Motor neuron (in vitro differentiated cells): Measurements from ENCODE around the gene MSRB1. TPM values are rescaled to one million over a fixed set of nuclear protein-coding genes. Genes with fewer than 3 reads are reported as not detected.
"Not testable (repeated sequence)": the region's sequence is repeated elsewhere in the genome, so short reads cannot be mapped to it uniquely, and the experiment has no call there.

Source experiments
- ATAC-seq, 8 experiments: fragments of 200-7000 bp; cut with Tn5 transposase; replicated peaks in 6 of 8; 2 replicates each; pipeline ENCODE4 v1.8.0; 2021; ENCODE audit warnings: mild to moderate bottlenecking in 8 of 8, moderate library complexity in 8 of 8
- H3K27ac ChIP-seq, 2 donors: fragments of 250-450 bp; sonication (Bioruptor Pico); 2 replicates each; pipeline ENCODE4 v1.9.0; 2021; ENCODE audit warnings: antibody characterized with exemption in 2 of 2, mild to moderate bottlenecking in 2 of 2, moderate library complexity in 1 of 2
- H3K4me1 ChIP-seq, 2 donors: fragments of 250-450 bp; sonication (Bioruptor Pico); replicated peaks in 1 of 2; 2 replicates each; pipeline ENCODE4 v1.6.1; 2021; ENCODE audit warnings: antibody characterized with exemption in 2 of 2, mild to moderate bottlenecking in 2 of 2, moderate library complexity in 1 of 2
- H3K4me3 ChIP-seq, 5 donors: fragments of 250-450 bp; sonication (Bioruptor Pico); 2 replicates each; pipeline ENCODE4 v1.9.0; 2021; ENCODE audit warnings: antibody characterized with exemption in 5 of 5, mild to moderate bottlenecking in 5 of 5, moderate library complexity in 4 of 5
- whole genome bisulfite sequencing, 10 experiments: fragments of 450-650 bp; shearing (Covaris generic); methylation state at CpG; one replicate each; pipeline ENCODE4 v1.0.0; 2022; 5-methylcytosine and 5-hydroxymethylcytosine counted together
- in situ Hi-C, 9 experiments: fragments of 400-800 bp; cut with MboI; loops; one replicate each; pipeline ENCODE4 v1.15.0; 2021; ENCODE audit warnings: low sequenced_read_pairs in 9 of 9, low pct_unique_long_range_greater_than_20kb in 2 of 9; ENCODE audit not compliant: unreplicated experiment in 9 of 9
- total RNA-seq, 8 experiments: library from RNA; unstranded; fragments of 300-600 nt; gene quantifications; 2 replicates each; pipeline versions ENCODE4 v1.2.3 to v1.2.4, GENCODE V29; 2022

The MSRB1 gene
- total RNA-seq, 8 experiments from 2014 or later, result 2.8 to 18.1 (median 6.3) TPM

GRCh38 chr16:1899641-1900451 is 43.2 kb downstream of the MSRB1 start:
- ATAC-seq, result no peak
- in situ Hi-C loops, result no loop called here
- Histone ChIP-seq H3K4me1 (no peaks in the 10 kb centered on the region), H3K27ac (no peak overlapping the region), H3K4me3 (no peak overlapping the region)
- 74 to 100% (median 83%) methylated on average over 1 to 11 of the region's 16 CpGs; no CpG with 5 or more reads in 1 of the 10 experiments for WGBS, 10 experiments

GRCh38 chr16:1897692-1898091 is 45.3 kb downstream of the MSRB1 start:
- H3K4me3 ChIP-seq, in situ Hi-C loops, H3K4me1 ChIP-seq, H3K27ac ChIP-seq, ATAC-seq: not testable (repeated sequence)
- WGBS, 10 experiments, result 43 to 100% (median 73%) methylated on average over 1 to 2 of the region's 2 CpGs; no CpG with 5 or more reads in 4 of the 10 experiments

- 0 to 90% (median 41%) methylated on average over 1 to 21 of the region's 27 CpGs; no CpG with 5 or more reads in 4 of the 10 experiments for whole genome bisulfite sequencing, 10 experiments
- in situ Hi-C loops, result no loop called here
- H3K4me3 ChIP-seq, result no peak overlapping the region
- ATAC-seq, result no peak
- no peaks in the 10 kb centered on the region for H3K4me1 ChIP-seq
- no peak overlapping the region for H3K27ac ChIP-seq
Measured at GRCh38 chr16:1895949-1896675, 46.9 kb downstream of the MSRB1 start.

GRCh38 chr16:1895068-1895467 is 47.9 kb downstream of the MSRB1 start:
- no peak overlapping the region for H3K27ac ChIP-seq
- ATAC-seq, result no peak
- no peak overlapping the region for H3K4me3 ChIP-seq
- in situ Hi-C loops, result no loop called here
- H3K4me1 ChIP-seq, result no peaks in the 10 kb centered on the region
- 69 to 83% (median 80%) methylated on average over 2 to 3 of the region's 5 CpGs; no CpG with 5 or more reads in 7 of the 10 experiments for WGBS, 10 experiments

- Histone ChIP-seq H3K4me1 (no peaks in the 10 kb centered on the region), H3K4me3 (no peak overlapping the region), H3K27ac (no peak overlapping the region)
- in situ Hi-C loops, result no loop called here
- no peak for ATAC-seq
- 0 to 80% (median 25%) methylated on average over 1 to 4 of the region's 4 CpGs; no CpG with 5 or more reads in 2 of the 10 experiments for WGBS, 10 experiments
Measured at GRCh38 chr16:1890708-1891050, 52.3 kb downstream of the MSRB1 start.

- no peak overlapping the region for H3K27ac ChIP-seq
- H3K4me1 ChIP-seq, result no peaks in the 10 kb centered on the region
- ATAC-seq, result no peak
- H3K4me3 ChIP-seq, result no peak overlapping the region
- in situ Hi-C loops, result no loop called here
- 0 to 88% (median 56%) methylated on average over 1 to 15 of the region's 16 CpGs for WGBS, 10 experiments
Measured at GRCh38 chr16:1890024-1890707, 52.8 kb downstream of the MSRB1 start.

Other genes with a start within 250 kb of the MSRB1 start
- 10 to 100 TPM; 22.1 to 99.5 (median 55.4) TPM for gene MAPK8IP3, start 237.0 kb downstream of the MSRB1 start, total RNA-seq
- gene NME3, start 171.7 kb downstream of the MSRB1 start, total RNA-seq, result 10 to 100 TPM; 41.7 to 59.9 (median 43.5) TPM
- 10 to 100 TPM in 2 of 8 experiments, 1 to 10 TPM in 6; 4.6 to 21.1 (median 6.4) TPM for gene EME2, start 170.4 kb downstream of the MSRB1 start, total RNA-seq
- gene MRPS34, start 170.1 kb downstream of the MSRB1 start, total RNA-seq, result 100 to 1,000 TPM in 3 of 8 experiments, 10 to 100 TPM in 5; 68.4 to 150 (median 87.1) TPM
- 10 to 100 TPM; 15.0 to 73.8 (median 36.0) TPM for gene SPSB3, start 160.6 kb downstream of the MSRB1 start, total RNA-seq
- gene NUBP2, start 160.2 kb downstream of the MSRB1 start, total RNA-seq, result 10 to 100 TPM; 53.7 to 89.6 (median 67.6) TPM
- gene IGFALS, start 149.5 kb downstream of the MSRB1 start, total RNA-seq, result 1 to 10 TPM in 2 of 8 experiments, under 1 TPM in 6; 0.25 to 1.1 (median 0.68) TPM
- 10 to 100 TPM; 27.8 to 67.6 (median 38.9) TPM for gene HAGH, start 116.4 kb downstream of the MSRB1 start, total RNA-seq
- 10 to 100 TPM; 25.1 to 62.0 (median 30.8) TPM for gene FAHD1, start 116.0 kb downstream of the MSRB1 start, total RNA-seq
- 1 to 10 TPM in 3 of 8 experiments, under 1 TPM in 4, not detected in 1; 0.05 to 2.8 (median 0.78) TPM for gene MEIOB, start 71.0 kb downstream of the MSRB1 start, total RNA-seq
- gene HS3ST6, start 24.8 kb downstream of the MSRB1 start, total RNA-seq, result 1 to 10 TPM in 1 of 8 experiments, under 1 TPM in 1, not detected in 6; 0.25 to 1.1 TPM
- 1 to 10 TPM in 1 of 8 experiments, under 1 TPM in 6, not detected in 1; 0.08 to 1.4 (median 0.22) TPM for gene RPL3L, start 11.5 kb upstream of the MSRB1 start, total RNA-seq
- gene NDUFB10, start 16.3 kb upstream of the MSRB1 start, total RNA-seq, result 100 to 1,000 TPM; 153 to 255 (median 183) TPM
- 1,000 to 10,000 TPM; 1,718 to 3,761 (median 2,257) TPM for gene RPS2, start 21.6 kb upstream of the MSRB1 start, total RNA-seq
- under 1 TPM in 1 of 8 experiments, not detected in 7; 0.16 TPM for gene RNF151, start 23.7 kb upstream of the MSRB1 start, total RNA-seq
- 10 to 100 TPM; 18.4 to 55.5 (median 31.7) TPM for gene TBL3, start 28.9 kb upstream of the MSRB1 start, total RNA-seq
- under 1 TPM in 4 of 8 experiments, not detected in 4; 0.21 to 0.73 (median 0.26) TPM for gene NOXO1, start 38.3 kb upstream of the MSRB1 start, total RNA-seq
- gene GFER, start 41.0 kb upstream of the MSRB1 start, total RNA-seq, result 10 to 100 TPM; 14.4 to 37.3 (median 25.2) TPM
- gene SYNGR3, start 46.8 kb upstream of the MSRB1 start, total RNA-seq, result 10 to 100 TPM in 5 of 8 experiments, 1 to 10 TPM in 2, under 1 TPM in 1; 0.36 to 54.5 (median 18.2) TPM
- gene ZNF598, start 66.6 kb upstream of the MSRB1 start, total RNA-seq, result 10 to 100 TPM; 17.6 to 49.1 (median 27.6) TPM
- 1 to 10 TPM in 2 of 8 experiments, under 1 TPM in 3, not detected in 3; 0.27 to 1.7 (median 0.92) TPM for gene NPW, start 76.6 kb upstream of the MSRB1 start, total RNA-seq
- gene NHERF2, start 83.7 kb upstream of the MSRB1 start, total RNA-seq, result 10 to 100 TPM in 4 of 8 experiments, 1 to 10 TPM in 4; 1.2 to 27.4 (median 7.8) TPM
- 10 to 100 TPM; 13.0 to 28.3 (median 18.8) TPM for gene NTHL1, start 104.6 kb upstream of the MSRB1 start, total RNA-seq
- 100 to 1,000 TPM in 1 of 8 experiments, 10 to 100 TPM in 7; 28.1 to 102 (median 53.2) TPM for gene TSC2, start 104.8 kb upstream of the MSRB1 start, total RNA-seq
- 100 to 1,000 TPM in 1 of 8 experiments, 10 to 100 TPM in 7; 27.9 to 123 (median 58.3) TPM for gene PKD1, start 192.7 kb upstream of the MSRB1 start, total RNA-seq
- 10 to 100 TPM in 2 of 8 experiments, 1 to 10 TPM in 6; 3.3 to 22.2 (median 5.2) TPM for gene RAB26, start 205.4 kb upstream of the MSRB1 start, total RNA-seq
- 10 to 100 TPM; 20.7 to 82.2 (median 33.3) TPM for gene TRAF7, start 212.6 kb upstream of the MSRB1 start, total RNA-seq